ENCODE measurements around the gene ZNF266.

DNA sequence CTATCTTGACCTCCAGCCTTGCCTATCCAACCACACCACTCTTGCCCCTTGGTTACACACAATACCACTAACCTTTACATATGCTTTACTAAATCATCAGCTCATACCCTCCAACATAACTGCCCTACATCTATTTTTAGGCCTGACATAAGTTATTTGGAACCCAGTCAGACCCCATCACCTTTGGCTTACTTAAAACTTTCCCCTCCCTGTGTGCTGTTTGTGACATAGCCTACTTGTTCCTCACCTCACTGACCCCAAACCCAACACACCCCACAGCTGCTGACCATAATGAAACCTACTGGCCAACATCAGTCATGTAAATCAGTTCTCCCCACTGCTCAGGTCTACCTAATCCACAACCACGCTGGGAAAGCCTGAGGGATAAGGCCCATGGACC, 4.9 kb downstream of the ZNF266 start:
- TF ChIP-seq CTCF (optimal IDR thresholded peaks at IDR 0.05 in 1 of 3, IDR thresholded peaks at IDR 0.05 in 1 of 3, conservative IDR thresholded peaks at IDR 0.05 in 1 of 3; ENCODE audit: extremely low read depth in 1 of 3, insufficient read depth in 2 of 3, low read length in 3 of 3) (no peak), EZH2 (IDR thresholded peaks at IDR 0.05; ENCODE audit: low read length) (no peak)
